ENCODE results near the gene DCBLD2.
"Not testable (repeated sequence)": the region's sequence is repeated elsewhere in the genome, so short reads cannot be mapped to it uniquely, and the experiment has no call there.

The DCBLD2 gene

DNA sequence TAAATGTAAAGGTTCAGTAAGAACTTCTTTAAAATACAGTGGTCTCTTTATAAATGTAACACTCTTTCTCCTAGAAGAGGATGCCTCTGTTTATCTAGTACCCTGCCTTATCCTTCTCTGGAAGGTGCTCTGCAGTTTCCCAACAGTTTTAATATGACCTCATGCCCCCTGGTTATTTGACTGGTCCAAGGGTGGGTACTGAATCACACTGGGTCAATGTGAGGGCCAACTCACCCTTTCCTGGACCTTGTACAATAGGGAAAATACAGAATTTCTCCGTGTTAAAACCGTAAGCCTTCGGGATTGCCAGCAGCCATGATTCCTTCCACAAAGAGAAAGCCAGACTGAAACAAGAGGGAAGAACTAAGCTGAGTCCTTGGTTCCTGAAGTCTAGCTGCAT, 9.2 kb downstream of the DCBLD2 start:
- no peak for DNase-seq (ENCODE audit: low read depth in 2 of 2)

DNA sequence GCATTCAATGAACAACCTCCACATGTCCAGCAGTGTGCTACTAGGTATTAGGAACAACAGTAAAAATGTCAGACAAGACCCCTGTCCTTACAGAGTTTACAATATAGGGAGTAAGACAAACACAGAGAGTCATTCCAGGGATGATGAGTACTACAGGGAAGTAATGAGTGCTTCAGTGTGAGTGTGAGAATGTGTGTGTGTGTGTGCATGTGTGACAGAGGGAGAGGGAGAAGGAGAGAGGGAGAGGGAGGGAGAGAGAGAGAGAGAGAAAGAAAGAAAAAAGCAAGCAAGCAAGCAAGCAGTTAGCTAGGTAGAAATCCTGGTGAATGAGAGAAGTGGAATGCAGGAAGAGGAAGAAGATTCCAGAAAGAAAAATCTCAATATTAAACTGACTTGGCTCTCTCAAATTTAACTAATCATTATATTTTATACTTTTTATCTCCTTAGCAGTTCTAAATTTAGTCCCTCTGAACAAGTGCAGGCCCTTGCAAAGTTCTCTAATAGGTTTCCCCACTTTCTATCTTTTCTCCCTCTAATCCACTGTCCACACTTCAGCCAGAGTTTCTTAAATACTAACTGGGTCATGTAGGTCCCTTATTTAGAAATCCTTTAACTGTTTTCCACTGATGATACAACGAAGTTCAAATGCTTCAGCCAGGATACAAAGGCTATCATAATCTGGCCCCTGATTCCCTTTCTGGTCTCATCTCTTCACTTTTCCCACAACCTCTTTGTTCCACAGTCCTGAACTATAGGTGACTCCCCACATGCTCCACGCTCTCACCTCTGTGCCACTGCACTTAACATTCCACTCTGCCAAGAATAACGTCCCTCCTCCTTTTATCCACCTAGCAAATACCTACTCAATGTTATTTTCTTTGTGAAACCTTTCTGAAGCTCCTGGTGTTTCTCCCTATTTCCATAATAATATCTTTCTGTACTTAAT, 10.3 kb downstream of the DCBLD2 start:
- no peak for DNase-seq (ENCODE audit: low read depth in 2 of 2)

DNA sequence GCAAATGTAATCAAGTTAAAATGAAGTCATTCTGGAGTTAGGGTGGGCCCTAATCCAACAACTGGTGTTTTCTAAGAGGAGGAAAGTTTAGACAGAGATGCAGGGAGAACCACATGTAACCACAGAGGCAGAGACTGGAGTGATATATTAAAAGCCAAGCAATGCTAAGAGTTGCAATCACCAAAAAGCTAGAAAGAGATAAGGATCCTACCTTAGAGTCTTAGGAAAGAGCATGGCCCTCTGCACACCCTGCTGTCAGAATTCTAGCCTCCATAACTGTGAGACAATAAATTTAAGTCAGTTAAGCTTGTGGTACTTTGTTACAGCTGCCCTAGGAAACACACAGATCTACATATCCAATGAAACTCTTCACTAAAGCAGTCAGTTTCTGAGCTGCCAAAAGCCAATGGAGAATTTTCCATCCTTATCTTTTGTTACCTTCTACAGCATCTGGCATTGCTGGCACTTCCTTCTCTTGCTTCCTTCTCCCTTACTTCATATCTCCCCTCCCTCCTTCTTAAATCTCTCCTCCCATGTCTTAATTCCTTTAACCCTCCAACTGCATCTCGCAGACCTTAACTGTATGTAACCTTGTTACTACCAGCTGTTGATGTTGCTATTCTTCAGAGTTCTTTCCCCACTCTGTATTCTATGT, 11.2 kb downstream of the DCBLD2 start:
- no peak for DNase-seq (ENCODE audit: low read depth in 2 of 2)

DNA sequence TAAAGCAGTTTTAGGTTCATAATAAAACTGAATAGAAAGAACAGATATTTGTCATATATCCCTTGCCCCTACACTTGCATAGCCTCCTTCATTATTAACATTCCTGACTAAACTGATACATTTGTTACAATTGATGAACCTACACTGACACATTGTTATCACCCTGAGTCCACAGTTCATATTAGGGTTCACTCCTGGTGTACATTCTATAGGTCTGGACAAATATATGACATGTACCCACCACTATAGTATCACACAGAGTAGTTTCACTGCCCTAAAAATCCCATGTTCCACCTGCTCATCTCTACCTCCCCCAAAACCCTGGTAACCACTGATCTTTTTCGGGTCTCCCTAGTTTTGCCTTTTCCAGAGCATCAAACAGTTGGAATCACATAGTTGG, 13.8 kb downstream of the DCBLD2 start:
- no peak for DNase-seq (ENCODE audit: low read depth in 2 of 2)

DNA sequence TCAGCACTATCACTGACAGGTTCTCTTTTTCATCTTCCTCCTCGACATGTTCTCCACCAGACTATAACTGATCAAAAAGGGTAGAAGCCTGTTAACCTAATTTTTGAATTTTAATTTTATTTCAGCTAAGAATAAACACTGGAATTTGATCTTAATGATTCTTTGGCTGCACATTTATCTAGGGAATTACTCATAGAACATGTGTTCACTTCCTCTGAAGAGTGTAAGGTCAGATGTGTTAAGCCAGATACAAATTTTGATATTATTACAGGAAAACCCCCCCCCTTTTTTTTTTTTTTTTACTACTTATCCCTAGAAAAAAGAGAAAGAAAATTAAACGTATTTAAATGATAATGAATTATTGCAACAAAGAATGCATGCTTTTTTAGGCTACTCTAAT, 15.0 kb downstream of the DCBLD2 start:
- DNase-seq (ENCODE audit: low read depth in 2 of 2), result no peak

DNA sequence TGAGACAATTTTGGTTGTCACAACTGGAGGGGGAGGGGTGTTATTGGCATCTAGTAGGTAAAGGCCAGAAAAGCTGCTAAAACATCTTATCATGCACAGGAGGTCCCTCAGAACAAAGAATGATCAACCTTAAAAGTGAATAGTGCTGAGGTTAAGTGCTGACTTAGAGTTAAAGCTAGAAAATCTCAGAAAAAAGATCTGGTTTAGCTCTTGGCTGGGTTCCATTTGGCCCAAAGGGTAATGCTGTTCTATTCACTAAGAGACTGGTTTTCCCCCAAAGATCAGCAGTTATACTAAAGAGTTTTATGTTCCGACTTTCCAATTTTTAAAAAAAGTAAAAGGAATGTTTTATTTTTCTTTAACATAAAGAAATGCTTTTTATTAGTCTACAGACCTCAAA, 15.6 kb downstream of the DCBLD2 start:
- no peak for DNase-seq (ENCODE audit: low read depth in 2 of 2)

DNA sequence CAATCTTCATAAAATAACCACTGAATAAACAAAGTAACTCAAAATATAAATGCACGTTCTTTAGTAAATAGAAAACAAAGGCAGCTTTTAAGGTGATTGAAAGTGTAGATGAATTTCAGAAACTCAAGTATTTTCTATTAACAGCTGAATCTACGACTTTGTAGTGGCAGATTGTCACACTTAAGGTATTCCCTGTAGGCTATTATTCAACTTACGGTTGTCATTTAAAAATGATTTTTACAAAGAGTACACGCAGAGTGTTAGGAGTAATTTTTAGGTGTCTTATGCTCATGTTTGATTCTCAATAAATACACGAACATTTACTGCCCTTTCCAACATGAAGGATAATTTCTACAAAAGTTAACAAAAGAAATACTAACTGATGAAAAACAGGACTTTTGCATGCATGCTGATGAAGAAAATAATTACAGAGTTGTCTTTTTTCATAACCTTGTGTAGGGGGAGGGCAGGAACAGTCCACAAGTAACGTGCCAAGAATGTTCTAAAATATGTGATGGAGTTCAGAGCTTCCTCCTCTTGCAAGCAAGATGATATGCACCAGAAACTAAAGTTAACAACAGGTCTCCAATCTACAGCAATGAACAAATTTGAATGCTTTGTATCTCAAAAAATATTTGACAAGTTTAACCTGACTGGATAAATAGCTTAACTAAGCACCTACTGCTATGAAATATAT, 16.7 kb downstream of the DCBLD2 start:
- no peak for DNase-seq (ENCODE audit: low read depth in 2 of 2)

DNA sequence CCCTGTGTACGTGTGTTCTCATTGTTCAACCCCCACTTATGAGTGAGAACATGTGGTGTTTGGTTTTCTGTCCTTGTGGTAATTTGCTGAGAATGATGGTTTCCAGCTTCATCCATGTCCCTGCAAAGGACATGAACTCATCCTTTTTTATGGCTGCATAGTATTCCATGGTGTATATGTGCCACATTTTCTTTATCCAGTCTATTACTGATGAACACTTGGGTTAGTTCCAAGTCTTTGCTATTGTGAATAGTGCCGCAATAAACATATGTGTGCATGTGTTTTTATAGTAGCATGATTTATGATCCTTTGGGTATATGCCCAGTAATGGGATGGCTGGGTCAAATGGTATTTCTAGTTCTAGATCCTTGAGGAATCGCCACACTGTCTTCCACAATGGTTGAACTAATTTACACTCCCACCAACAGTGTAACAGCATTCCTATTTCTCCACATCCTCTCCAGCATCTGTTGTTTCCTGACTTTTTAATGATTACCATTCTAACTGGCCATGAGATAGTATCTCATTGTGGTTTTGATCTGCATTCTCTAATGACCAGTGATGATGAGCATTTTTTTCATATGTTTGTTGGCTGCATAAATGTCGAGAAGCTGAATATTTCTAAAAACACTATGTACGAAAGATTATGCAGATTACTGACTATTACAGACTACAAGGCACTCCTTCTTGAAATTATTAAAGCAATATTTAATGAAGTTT, 18.7 kb downstream of the DCBLD2 start:
- DNase-seq (ENCODE audit: low read depth in 2 of 2), result not testable (repeated sequence)

DNA sequence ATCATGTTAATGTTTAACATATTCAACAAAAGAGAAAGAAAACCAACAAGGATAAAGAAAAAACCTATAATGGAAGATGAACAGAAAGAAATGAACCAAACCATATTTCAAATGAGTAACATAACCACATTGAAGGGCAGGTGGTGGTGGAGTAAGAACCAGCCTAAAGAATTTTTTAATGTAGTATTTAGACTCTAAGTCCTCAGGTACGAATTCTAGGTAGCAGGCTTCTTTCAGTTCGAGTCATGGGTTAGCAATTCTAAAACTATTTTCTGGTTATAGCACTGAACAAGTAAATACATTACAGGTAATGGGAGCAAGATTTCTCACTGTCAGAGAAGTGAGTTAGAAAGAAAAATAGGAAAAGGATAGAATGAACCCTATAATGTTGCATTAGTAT, 24.4 kb downstream of the DCBLD2 start:
- no peak for DNase-seq (ENCODE audit: low read depth in 2 of 2)

DNA sequence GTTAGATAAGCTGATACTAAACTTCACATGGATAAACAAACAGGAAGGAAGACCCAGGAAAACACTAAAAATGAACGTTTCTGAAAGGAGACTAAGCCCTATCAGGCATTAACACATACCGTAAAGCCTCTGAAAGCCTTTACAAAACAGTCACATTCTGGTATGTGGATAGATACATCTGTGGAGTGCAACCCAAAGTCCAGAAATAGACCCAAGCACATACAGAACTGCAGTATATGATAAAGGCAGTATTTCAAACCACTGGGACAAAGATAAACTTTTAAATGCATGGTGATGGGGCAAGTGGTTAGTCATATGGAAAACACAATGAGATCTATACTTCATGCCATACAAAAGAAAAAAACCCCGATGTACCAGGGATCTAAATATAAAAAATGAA, 26.0 kb downstream of the DCBLD2 start:
- DNase-seq (ENCODE audit: low read depth in 2 of 2), result no peak

DNA sequence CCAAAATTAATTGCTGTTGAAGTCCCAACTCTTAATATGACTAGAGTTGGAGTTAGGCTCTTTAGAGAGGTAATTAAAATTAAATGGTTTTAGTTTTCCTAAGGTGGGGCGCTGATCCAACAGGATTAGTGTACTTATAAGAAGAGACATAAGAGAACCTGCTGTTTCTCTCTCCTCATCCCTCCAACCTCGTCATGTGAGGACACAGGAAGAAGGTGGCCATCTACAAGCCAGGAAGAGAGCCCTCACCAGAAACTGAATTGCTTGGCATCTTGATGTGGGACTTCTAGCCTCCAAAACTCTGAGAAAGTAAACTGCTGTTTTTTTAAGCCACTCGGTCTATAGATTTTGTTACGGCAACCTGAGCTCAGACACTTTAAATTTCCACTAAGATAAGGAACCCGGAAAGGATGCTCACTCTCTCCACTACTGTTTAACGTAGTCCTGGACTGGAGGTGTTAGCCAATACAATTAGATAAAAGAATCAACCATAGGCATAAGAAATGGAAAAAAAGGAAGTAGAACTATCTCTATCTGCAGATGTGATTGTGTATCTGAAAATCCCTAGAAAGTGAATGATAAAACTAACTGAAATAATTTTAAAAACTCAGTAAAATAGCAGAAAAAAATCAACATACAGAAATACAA, 26.8 kb downstream of the DCBLD2 start:
- no peak for DNase-seq (ENCODE audit: low read depth in 2 of 2)

DNA sequence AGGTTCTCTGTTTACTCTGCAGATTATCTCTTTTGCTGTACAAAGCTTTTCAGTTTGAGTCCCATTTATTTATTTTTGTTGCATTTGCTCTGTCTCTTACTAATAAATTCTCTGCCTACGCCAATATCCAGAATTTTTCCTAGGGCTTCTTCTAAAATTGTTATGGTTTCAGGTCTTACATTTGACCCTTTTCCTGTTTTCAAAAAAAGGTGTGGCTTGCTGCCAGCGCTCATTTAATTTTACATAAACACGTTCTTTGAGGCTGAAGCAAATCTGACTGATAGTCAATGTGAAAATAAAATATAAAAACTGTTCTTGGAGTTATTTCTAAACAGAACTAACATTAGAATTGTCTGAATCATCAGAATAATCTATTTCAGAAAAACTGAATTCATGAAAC, 32.1 kb downstream of the DCBLD2 start:
- DNase-seq (ENCODE audit: low read depth in 2 of 2), result no peak

DNA sequence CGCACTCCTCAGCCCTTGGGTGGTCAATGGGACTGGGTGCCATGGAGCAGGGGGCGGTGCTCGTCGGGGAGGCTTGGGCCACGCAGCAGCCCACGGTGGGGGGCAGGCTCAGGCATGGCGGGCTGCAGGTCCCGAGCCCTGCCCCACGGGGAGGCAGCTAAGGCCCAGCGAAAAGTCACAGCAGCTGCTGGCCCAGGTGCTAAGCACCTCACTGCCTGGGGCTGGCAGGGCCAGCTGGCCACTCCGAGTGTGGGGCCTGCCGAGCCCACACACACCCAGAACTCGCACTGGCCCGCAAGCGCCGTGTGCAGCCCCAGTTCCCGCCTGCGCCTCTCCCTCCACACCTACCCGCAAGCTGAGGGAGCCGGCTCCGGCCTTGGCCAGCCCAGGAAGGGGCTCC, 43.5 kb downstream of the DCBLD2 start:
- DNase-seq (ENCODE audit: low read depth in 2 of 2), result not testable (repeated sequence)

DNA sequence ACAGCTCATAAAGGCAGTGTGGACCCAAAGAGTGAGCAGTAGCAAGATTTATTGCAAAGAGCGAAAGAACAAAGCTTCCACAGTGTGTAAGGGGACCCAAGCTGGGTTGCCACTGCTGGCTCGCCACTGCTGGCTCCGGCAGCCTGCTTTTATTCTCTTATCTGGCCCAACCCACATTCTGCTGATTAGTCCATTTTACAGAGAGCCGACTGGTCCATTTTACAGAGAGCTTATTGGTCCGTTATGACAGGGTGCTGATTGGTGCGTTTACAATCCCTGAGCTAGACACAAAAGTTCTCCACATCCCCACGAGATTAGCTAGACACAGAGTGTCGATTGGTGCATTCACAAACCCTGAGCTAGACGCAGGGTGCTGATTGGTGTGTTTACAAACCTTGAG, 44.2 kb downstream of the DCBLD2 start:
- DNase-seq (ENCODE audit: low read depth in 2 of 2), result not testable (repeated sequence)

DNA sequence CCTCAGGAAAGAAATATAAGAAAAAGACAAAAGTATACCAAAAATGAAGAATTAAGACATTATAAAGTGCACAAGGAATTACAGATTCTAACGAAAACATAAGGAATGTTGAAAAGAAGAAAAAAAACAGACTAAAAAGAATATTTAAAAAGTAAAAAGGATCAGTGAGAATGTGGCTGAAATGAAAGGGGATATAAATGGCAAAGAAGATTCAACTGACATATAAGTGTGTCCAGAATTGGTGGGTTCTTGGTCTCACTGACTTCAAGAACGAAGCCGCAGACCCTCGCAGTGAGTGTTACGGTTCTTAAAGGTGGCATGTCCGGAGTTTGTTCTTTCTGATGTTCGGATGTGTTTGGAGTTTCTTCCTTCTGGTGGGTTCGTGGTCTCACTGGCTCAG, 44.8 kb downstream of the DCBLD2 start:
- no peak for DNase-seq (ENCODE audit: low read depth in 2 of 2)

DNA sequence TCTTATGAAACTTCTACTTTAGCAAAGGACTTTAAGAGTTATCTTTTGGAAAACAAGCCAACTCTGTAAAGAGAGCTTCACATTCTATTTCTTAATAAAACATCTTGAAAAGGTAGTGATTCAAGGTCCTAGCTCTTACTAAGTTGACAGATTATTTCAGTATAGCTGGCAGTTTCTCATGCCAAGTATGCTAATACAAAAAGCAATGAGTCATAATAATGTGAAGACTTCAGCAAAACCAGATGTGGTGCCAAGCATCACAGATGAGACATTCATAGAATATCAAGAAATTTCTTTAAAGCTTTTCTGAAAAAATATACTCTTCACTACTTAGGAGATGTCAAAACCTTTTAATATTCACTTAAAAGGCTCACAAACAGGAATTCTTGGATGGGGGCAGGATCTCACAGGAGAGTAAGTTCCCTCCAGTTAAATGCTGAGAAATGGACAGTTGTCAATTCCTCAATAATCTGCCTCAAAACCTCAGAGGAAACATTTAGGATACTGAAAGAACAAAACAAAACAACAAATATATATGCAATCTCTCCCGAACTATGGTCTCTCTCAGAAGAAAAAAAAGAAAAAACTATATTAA, 45.6 kb downstream of the DCBLD2 start:
- DNase-seq (ENCODE audit: low read depth in 2 of 2), result no peak

DNA sequence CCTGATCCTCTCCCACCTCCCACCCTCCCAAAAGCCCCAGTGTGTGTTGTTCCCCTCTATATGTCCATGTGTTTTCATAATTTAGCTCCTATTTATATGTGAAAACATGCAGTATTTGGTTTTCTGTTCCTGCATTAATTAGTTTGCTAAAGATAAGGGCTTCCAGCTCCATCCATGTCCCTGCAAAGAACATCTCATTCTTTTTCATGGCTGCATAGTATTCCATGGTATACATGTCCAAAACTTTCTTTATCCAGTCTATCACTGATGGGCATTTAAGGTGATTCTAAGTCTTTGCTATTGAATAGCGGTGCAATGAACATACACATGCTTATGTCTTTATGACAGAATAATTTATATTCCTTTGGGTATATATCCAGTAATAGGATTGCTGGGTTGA, 53.4 kb downstream of the DCBLD2 start:
- no peak for DNase-seq (ENCODE audit: low read depth in 2 of 2)

DNA sequence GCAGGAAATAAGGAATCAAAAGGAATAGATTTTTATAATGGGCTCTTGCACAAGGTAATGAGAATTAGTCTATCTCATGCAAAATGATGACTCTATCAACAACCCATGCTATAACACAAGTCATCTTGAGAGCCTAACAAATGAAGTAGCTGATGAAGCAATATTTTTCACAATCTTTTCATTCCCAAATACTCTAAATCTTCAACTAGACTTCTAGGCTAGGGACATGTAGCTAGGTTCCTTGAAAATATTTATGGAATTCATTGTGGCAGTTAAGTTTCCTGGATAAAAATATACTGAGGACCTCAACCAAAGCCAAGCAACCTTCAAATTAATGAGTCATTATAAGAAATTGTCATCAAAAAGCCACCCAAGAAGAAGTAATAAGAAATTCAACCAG, 55.4 kb downstream of the DCBLD2 start:
- no peak for DNase-seq (ENCODE audit: low read depth in 2 of 2)

DNA sequence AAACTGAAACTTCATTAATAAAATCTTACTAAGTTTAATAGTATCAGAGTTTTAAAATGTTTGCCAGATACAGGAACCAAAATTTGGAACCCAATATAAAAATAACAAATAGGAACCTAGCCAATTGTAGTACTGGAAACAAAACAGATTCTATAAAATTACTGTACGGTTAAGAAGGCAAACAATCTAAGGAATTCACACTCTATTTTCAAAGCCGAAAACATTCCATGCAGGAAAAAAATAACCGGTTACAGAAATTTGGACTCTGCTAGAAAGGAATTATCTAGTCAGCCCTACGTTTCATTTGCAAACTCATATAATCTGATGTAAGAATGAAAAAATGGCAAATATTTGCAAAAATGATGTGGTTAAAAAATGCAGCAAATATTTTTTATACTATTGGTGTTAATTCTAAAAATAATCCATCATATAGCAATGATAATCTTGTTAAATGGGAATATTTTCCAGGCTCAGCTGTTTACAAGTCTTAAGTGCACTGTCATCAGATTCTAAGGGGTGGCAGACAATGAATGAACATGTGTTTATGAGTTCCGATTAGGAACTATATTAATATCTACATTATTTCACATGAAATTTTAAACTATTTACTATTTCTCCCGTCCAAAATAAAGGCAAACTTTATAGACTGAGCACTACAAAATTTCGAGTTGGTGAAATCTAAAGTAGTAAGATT, 58.1 kb downstream of the DCBLD2 start:
- DNase-seq (ENCODE audit: low read depth in 2 of 2), result no peak

DNA sequence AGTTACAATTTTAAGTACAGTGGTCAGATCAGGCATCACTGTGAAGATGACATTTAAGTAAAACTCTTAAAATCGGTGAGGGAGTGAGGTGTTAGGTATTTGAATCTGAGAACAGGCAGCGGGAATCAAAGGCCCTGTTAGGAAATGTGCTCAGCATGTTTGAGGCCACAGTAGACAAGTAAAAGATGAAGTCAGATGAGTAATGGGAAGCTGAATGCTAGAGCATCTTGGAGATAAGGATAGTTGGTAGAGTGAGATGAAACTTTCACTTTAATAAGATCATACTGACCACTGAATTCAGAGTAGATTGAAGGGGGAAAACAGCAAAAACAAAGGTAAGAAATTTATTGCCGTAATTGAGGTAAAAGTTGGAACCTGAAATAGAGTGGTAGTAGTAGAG, 61.6 kb downstream of the DCBLD2 start:
- no peak for DNase-seq (ENCODE audit: low read depth in 2 of 2)

All from stimulated activated CD8-positive, alpha-beta memory T cell treated with anti-CD3 and anti-CD28 coated beads, Interleukin-15, amount 100 ng/mL, for 4 hours (primary cell).